Measurements from ENCODE around the gene HRCT1.
A peak's percentile ranks its signal among the peaks of the same experiment; 100 is the strongest.
"Not testable (repeated sequence)": the region's sequence is repeated elsewhere in the genome, so short reads cannot be mapped to it uniquely, and the experiment has no call there.

Gene HRCT1

DNA sequence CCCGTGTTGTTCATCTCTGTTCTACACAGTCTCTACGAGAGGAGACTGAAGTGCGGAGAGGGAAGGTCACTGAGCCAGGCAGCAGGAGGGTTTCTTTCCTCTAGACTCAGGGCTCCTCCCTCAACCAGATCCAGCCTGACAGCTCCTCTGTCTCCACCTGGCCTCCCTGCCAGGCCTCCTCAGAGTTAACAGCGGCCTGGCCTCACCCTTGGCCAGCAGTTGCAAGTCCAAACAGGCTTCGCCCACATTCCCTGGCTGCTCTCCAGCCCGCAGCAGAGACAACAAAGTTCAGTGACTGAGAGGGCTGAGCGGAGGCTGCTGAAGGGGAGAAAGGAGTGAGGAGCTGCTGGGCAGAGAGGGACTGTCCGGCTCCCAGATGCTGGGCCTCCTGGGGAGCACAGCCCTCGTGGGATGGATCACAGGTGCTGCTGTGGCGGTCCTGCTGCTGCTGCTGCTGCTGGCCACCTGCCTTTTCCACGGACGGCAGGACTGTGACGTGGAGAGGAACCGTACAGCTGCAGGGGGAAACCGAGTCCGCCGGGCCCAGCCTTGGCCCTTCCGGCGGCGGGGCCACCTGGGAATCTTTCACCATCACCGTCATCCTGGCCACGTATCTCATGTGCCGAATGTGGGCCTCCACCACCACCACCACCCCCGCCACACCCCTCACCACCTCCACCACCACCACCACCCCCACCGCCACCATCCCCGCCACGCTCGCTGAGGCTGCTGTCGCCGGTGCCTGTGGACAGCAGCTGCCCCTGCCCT lies at the start of gene HRCT1:
TSS of gene HRCT1 (plus strand) at position 291 of the 768 bp plus-strand sequence. CDS start at position 377, 86 bp downstream.
- DNase-seq = peak; percentile 76

DNA sequence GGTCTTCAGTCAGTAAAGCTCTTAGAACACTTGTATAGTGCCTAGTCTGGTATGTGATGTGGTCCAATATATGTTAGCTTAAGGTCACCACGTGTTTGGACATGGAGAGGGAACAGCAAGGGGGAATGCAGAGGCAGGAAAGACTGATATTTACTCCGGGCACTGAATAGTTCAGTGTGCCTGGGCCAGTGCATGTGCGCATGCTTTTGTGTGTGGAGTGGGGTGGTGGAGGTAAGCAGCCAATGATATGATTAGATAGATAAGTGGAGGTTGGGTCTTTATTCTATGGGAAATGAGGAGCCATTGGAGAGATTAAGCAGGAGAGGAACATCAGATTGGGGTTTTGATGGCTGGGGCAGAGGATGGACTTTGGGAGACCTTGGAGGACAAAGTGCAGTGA lies 49.8 kb upstream of the HRCT1 start:
- DNase-seq = no peak

DNA sequence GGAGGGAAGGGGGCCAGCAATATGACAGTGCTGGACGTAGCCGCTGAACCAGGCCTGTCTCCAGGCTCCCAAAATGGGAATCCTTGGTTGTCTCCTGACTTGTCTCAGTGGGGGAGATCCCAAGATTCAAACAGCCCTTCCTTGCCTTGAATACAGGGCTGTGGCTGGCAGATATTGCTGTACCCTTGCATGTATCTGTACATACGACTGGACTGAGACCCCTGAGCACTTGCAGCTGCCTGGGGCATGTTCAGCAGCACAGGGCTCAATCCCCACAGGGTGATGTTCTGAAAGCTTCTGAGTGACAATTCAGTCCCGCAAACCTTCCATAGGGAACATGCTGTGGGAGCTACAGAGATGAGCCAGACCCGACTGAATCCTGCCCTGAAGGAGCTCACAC lies 49.1 kb upstream of the HRCT1 start:
- DNase-seq = no peak

DNA sequence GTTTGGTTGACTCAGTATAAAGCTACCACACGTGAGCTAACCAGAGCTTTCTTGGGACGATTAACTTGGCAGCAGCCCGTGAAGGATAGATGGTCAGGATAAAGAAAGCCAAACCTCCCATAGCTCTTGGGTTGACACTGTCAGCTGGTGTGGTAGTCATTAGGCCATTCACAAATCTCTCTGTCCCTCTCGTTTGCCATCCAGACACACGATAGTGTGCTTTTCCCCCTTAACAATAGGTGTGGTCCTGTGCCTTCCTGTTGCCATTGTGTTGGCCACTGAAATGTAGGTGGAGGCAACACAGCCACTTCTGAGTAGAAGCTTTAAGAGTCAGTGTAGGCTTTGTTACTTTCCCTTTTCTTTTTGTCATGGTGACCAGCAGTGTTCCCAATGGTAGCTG lies 47.5 kb upstream of the HRCT1 start:
- DNase-seq = no peak

- DNase-seq = no peak
Observed at GRCh38 chr9:35859310-35859989, 46.6 kb upstream of the HRCT1 start.

GRCh38 chr9:35859990-35860339 lies 46.0 kb upstream of the HRCT1 start:
- DNase-seq = no peak

DNA sequence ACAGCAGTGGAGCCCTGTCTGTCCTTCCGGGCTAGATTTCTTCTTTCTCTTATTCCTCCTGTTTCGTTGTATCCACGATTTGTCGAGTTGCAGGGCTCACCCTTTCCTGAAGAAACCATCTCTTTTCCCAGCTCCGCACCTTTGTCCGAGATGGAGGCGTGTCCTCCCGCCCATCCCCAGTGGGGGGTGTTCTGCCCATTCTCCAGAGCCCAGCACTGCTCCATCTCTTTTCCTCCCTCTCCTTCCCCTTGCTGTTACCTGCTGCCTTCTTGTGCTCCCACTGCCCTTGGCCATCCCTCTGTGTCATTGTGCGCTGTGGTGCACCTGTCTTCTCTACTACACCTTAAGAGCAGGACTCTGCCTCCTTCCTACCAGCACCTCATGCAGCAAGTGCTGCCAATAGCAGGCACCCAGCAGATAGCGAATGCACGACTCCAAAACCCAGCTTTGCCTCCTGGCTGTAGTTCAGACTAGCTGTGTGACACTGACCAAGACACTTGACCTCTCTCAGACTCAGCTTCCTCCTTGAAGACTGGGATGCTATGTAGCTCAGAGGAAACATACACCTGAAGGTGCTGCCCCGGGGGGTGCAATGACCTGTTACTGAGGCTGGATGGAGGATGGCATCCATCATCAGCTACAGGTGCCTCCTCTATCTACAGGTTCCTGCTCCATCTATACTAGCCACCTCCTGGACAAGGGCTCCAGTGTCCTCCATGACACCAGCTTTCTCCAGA lies 44.7 kb upstream of the HRCT1 start:
- no peak for DNase-seq

DNA sequence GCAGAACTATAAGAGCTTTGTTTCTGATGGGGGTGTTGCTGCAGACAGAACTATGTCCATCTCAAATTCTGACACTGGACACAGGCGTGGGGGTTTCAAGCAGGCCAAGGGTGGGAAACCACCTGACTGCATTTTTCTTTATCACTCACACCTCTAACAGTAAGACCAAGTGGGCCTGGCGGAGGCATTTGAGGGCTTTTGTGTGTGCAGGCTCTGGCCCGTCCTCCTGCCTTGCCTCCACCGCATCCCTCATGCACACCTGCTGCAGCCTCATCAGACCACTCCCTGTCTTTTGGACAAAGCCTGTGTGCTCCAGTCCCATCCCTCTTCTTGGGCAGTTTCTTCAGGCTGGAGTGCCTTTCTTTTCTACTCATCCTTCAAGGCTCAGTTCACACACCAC lies 43.7 kb upstream of the HRCT1 start:
- DNase-seq = no peak

- DNase-seq = no peak
Observed at GRCh38 chr9:35863583-35863982, 42.4 kb upstream of the HRCT1 start.

- DNase-seq = no peak
Observed at GRCh38 chr9:35864695-35865255, 41.2 kb upstream of the HRCT1 start.

DNA sequence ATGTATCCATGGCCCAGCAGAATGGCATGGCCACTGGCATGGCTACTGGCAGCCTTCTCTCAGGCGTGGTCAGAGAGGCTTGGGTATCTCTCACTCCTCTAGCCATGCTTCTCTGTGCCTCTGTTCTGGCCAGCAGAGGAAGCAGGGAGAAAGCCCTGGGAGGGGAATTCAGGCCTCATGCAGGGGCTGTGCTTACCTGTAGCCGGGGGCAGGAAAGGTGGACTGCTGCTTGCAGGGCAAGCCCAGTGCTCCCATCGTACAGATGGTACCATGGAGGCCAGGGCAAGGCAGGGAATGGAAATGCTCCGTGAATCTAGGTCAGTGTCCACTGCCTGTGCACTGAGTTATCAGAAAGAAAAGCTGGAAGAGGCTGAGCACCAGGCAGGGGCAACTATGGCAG lies 38.5 kb upstream of the HRCT1 start:
- DNase-seq = no peak

DNA sequence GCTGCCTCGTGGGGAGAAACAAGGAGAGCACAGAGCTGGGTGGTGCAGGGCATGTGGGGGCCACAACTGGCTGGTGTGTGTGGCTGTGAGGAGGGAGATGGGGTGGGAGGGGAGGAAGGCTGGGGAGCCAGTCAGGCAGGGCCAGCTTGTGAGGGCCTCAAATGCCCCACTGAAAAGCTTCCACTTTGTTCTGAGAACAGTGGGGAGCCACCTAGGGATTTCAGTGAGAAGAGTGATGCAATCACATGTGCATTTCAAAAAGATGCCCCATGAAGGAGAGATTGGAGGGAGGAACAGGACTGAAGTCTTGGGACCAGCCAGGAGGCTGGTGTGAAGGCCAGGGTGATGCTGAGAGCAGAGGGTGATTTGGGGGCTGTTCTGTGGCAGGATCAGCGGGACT lies 37.1 kb upstream of the HRCT1 start:
- DNase-seq = no peak

- no peak for DNase-seq
Observed at GRCh38 chr9:35869621-35870216, 36.3 kb upstream of the HRCT1 start.

- no peak for DNase-seq
Observed at GRCh38 chr9:35870351-35870923, 35.6 kb upstream of the HRCT1 start, which contains the start of gene OR13J1. Gene OR13J1 (minus strand): TSS chr9:35870401. CDS start chr9:35870401, 0 bp downstream.

DNA sequence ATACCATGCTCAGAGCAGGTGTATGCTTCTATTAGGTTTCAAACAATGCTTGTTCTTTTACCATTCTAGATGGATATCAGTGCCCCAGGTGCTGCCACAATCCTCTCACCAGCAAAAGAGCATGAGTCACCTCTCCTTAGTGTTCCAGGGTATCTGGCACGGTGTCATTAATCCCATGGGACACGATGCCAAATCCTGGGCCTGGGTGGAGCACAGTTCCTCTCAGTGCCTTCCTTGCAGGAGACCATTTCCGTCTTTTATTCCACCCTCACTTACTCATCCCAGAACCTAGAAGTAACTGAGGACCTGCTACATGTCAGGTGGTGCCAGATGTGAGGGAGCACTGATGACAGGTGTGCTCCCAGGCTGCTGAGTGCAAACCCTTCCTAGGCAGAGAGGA lies 34.5 kb upstream of the HRCT1 start:
- DNase-seq = no peak

DNA sequence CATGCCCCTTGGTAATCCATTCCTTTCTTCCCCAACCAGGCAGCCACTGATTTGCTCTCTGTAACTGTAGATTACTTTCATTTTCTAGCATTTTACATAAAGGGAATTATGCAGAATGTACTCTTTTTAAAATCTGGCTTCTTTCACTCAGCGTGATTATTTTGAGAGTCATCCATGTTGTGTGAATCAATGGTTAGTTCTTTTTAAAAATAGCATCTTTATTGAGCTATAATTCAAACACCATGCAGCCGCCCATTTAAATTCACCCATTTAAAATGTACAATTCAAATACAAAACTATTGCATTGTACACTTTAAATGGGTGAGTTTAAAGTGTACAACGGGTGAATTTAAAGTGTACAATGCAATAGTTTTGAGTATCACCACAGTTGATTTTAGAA lies 33.5 kb upstream of the HRCT1 start:
- DNase-seq = no peak

GRCh38 chr9:35882263-35882848 lies 23.6 kb upstream of the HRCT1 start:
- peak; percentile 49 for DNase-seq

DNA sequence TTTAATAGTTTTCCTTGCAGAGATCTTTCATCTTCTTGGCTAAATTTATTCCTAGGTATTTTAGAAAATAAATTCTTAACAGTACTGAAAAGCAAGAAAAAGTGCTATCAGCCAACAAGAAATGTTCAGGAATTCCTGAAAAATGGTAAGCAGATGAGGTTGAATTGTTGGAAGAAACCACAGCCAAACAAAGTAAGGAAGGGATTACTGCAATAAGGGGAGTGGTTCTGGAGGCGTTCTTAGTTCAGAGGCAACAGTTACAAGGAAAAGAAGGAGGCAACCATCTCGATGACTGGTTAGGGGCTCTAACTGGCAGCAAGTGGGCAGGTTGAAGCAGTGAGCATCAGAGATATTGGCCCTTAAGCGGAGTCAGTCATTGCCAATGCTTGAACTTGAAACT lies 23.0 kb upstream of the HRCT1 start:
- DNase-seq = no peak

DNA sequence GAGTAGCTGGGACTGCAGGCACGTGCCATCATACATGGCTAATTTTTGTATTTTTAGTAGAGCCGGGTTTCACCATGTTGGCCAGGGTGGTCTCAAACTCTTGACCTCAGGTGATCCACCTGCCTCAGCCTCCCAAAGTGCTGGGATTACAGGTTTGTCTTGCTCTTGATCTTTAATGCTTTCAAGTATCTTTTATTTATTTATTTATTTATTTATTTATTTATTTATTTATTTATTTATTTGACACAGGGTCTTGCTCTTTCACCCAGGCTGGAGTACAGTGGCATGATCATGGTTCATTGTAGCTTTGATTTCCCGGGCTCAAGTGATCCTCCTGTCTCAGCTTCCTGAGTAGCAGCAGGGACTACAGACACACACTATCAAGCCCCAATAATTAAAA lies 21.1 kb upstream of the HRCT1 start:
- DNase-seq = not testable (repeated sequence)

DNA sequence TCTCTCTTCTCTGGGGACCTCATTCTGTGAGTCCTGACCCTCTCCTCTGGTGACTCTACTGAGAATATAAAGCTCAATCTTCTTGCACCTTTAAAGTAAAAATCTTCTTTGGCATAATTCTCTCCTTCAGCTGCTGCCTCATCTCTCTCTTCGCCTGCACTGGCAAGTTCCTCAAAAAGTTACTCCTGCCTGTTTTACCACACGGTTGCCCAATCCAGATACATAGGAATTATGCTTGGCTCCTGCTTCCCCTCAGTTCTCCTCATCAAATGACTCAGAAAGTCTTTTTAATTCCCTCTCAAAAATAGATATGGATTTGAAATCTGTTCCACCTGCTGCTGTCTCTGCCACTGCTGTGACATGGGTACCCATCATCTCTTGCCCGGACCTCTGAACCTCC lies 14.4 kb upstream of the HRCT1 start:
- DNase-seq = no peak

- no peak for DNase-seq
Observed at GRCh38 chr9:35892051-35892450, 14.0 kb upstream of the HRCT1 start.

DNA sequence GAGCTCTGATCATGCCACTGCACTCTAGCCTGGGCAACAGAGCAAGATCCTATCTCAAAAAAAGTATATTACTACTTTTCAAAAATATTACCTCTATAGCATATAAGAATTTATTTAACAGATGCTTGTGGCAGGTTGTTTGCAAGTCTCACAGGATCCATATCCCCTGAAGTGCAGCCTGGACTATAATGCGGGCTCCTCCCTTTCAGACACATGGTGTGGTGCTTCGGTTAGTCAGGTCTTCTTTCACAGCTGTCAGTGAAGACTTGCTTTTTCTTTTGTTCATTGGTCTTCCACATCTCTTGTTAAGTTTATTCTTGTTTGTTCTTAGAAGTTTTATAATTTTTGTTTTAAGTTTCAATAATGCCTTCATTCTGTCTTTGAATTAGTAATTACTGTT lies 9.4 kb upstream of the HRCT1 start:
- no peak for DNase-seq
